GM12878 (cell line): ENCODE data around the gene CAMTA1. TPM values are rescaled to one million over a fixed set of nuclear protein-coding genes. Genes with fewer than 3 reads are reported as not detected.

Experiments used
- ATAC-seq: fragments of 200-7000 bp; cut with Tn5 transposase; 3 replicates; pipeline ENCODE4 v1.9.1; 2020; ENCODE audit warnings: mild to moderate bottlenecking, moderate library complexity
- BruUV-seq: library from RNA; stranded (reverse); fragments of 400-500 nt; replicated peaks from 2 replicates; lab custom pipeline; 2021; lab: Mats Ljungman, UMichigan
- CTCF ChIA-PET: fragments of 300-600 bp; sonication (Branson Sonifier 250); formaldehyde crosslinking; extraction: SDS; loops from one replicate; lab custom pipeline; 2021; ENCODE audit warnings: inconsistent platforms; lab: Yijun Ruan, JAX
- POLR2A ChIA-PET: fragments of 350-600 bp; formaldehyde crosslinking; extraction: SDS; loops from one replicate; lab custom pipeline; 2021; ENCODE audit warnings: inconsistent platforms; lab: Charles Lee
- RAD21 ChIA-PET: fragments of 300-600 bp; sonication (Branson Sonifier 250); formaldehyde crosslinking; loops from one replicate; lab custom pipeline; 2023; ENCODE audit warnings: antibody characterized with exemption; ENCODE audit not compliant: unreplicated experiment; lab: Charles Lee
- SMC1A ChIA-PET: fragments of 300-600 bp; sonication (Branson Sonifier 250); formaldehyde crosslinking; loops from one replicate; lab custom pipeline; 2023; ENCODE audit not compliant: unreplicated experiment, uncharacterized antibody; lab: Charles Lee
- DNase-seq: peaks from one replicate; pipeline ENCODE4 v3.0.0-alpha.2; 2011; ENCODE audit warnings: low read depth, low spot score
- FAIRE-seq: peaks from 3 replicates; lab custom pipeline; 2011; peaks lifted over from hg19 to GRCh38; lab: Jason Lieb, UNC
- H2AFZ ChIP-seq: 2 replicates; pipeline ENCODE4 v1.6.0; 2011; ENCODE audit warnings: low read depth, low read length, control low read depth; ENCODE audit not compliant: control insufficient read depth
- H3K27ac ChIP-seq: 2 replicates; pipeline ENCODE4 v1.5.1; 2011; ENCODE audit warnings: control low read depth; ENCODE audit not compliant: control insufficient read depth, insufficient read depth
- H3K27me3 ChIP-seq, 2 experiments: replicated peaks in 1 of 2; 2 replicates each; pipeline versions ENCODE4 v1.6.0 to v1.6.1; 2011; ENCODE audit warnings: low read length in 1 of 2; ENCODE audit not compliant: control insufficient read depth in 2 of 2, insufficient read depth in 2 of 2
- H3K36me3 ChIP-seq, 2 experiments: 2 replicates each; pipeline ENCODE4 v1.5.1; 2011; ENCODE audit warnings: low read length in 1 of 2; ENCODE audit not compliant: control insufficient read depth in 2 of 2, insufficient read depth in 2 of 2
- H3K4me1 ChIP-seq: 2 replicates; pipeline ENCODE4 v1.6.1; 2011; ENCODE audit warnings: mild to moderate bottlenecking, low read length, moderate library complexity, mixed read lengths; ENCODE audit not compliant: control insufficient read depth, insufficient read depth
- H3K4me2 ChIP-seq: 2 replicates; pipeline ENCODE4 v1.6.0; 2011; ENCODE audit warnings: control low read depth; ENCODE audit not compliant: control insufficient read depth, insufficient read depth
- H3K4me3 ChIP-seq: fragments of 200-600 bp; sonication (generic); 2 replicates; pipeline ENCODE4 v1.5.1; 2016
- H3K79me2 ChIP-seq: 2 replicates; pipeline ENCODE4 v1.6.0; 2011; ENCODE audit warnings: low read length; ENCODE audit not compliant: control insufficient read depth, insufficient read depth
- H3K9ac ChIP-seq: 2 replicates; pipeline ENCODE4 v1.8.0; 2011; ENCODE audit warnings: low read length, control low read depth, mixed read lengths; ENCODE audit not compliant: control insufficient read depth, insufficient read depth
- H3K9me3 ChIP-seq: replicated peaks from 3 replicates; pipeline ENCODE4 v1.5.1; 2011; ENCODE audit warnings: mild to moderate bottlenecking, low read length; ENCODE audit not compliant: control insufficient read depth, insufficient read depth
- H4K20me1 ChIP-seq: 2 replicates; pipeline ENCODE4 v1.6.0; 2011; ENCODE audit not compliant: control insufficient read depth, insufficient read depth
- CHD4 ChIP-seq: fragments of 200-600 bp; sonication (generic); IDR thresholded peaks from 2 replicates; pipeline ENCODE4 v1.6.1; 2016; ENCODE audit warnings: mild to moderate bottlenecking
- FOXK2 ChIP-seq: fragments of 450-650 bp; IDR thresholded peaks from 2 replicates; pipeline ENCODE4 v1.6.1; 2017; ENCODE audit warnings: mild to moderate bottlenecking, moderate library complexity
- GABPA ChIP-seq: IDR thresholded peaks from 2 replicates; pipeline ENCODE4 v1.6.1; 2014; ENCODE audit warnings: antibody characterized with exemption, low read depth, mild to moderate bottlenecking, inconsistent platforms
- JUND ChIP-seq: IDR thresholded peaks from 2 replicates; pipeline ENCODE4 v1.6.1; 2012; ENCODE audit warnings: low read depth, mild to moderate bottlenecking, low read length, improper control_type of control experiment, moderate library complexity
- MEF2B ChIP-seq: fragments of 450-650 bp; IDR thresholded peaks from 2 replicates; pipeline ENCODE4 v1.6.1; 2018; ENCODE audit warnings: mild to moderate bottlenecking, moderate library complexity; ENCODE audit not compliant: partially characterized antibody, poor library complexity, severe bottlenecking
- RBBP5 ChIP-seq: fragments of 200-600 bp; sonication (generic); conservative IDR thresholded peaks from 2 replicates; pipeline ENCODE4 v1.6.1; 2016
- SRF ChIP-seq, 2 experiments: IDR thresholded peaks; 2 replicates each; pipeline ENCODE4 v1.6.1; 2011; ENCODE audit warnings: low read depth in 2 of 2, low read length in 2 of 2, mild to moderate bottlenecking in 1 of 2, moderate library complexity in 1 of 2
- TCF12 ChIP-seq: IDR thresholded peaks from 2 replicates; pipeline ENCODE4 v1.6.1; 2011; ENCODE audit warnings: low read depth, mild to moderate bottlenecking, low read length
- TCF3 ChIP-seq: IDR thresholded peaks from 2 replicates; pipeline ENCODE4 v1.6.1; 2012; ENCODE audit warnings: low read depth, mild to moderate bottlenecking, low read length, borderline replicate concordance; ENCODE audit not compliant: insufficient read depth
- WGBS: methylation state at CpG from one replicate; pipeline ENCODE4 v1.1.6; 2016; ENCODE audit warnings: low lambda C conversion rate; ENCODE audit not compliant: insufficient replicate concordance, insufficient coverage; ENCODE audit errors: missing lambda C conversion rate; 5-methylcytosine and 5-hydroxymethylcytosine counted together
- in situ Hi-C: fragments of 300-500 bp; cut with MboI; formaldehyde crosslinking; loops from 9 replicates; pipeline ENCODE4 v1.14.3; 2018; ENCODE audit warnings: mixed read lengths
- intact Hi-C: fragments of 100-400 bp; cut with micrococcal nuclease; formaldehyde crosslinking; loops from one replicate; pipeline ENCODE4 v1.14.2; 2022; ENCODE audit not compliant: unreplicated experiment
- polyA plus RNA-seq, 11 experiments: library from polyadenylated mRNA; depleted of rRNA in 4 of 11; unstranded in 6 of 11; stranded (reverse) in 5 of 11; fragments of >200 nt; fragmentation: Nextera tagmentation in 4 of 11; fragmentation: Illumina TruSeq in 1 of 11; extraction: Ambion mirVana in 4 of 11; extraction: Trizol in 1 of 11; gene quantifications; 1 replicate in 1 of 11; 2 replicates in 10 of 11; pipeline versions ENCODE4 v1.2.1 to v1.2.3, GENCODE V29; 2011 to 2016; ENCODE audit warnings: inconsistent platforms in 2 of 11, missing spikeins in 2 of 11, low read depth in 1 of 11
- total RNA-seq, 4 experiments: library from RNA; depleted of rRNA in 3 of 4; stranded (reverse); fragments of >200 nt in 3 of 4; fragmentation: Illumina TruSeq in 1 of 4; extraction: Trizol in 1 of 4; gene quantifications; 2 replicates each; pipeline versions ENCODE4 v1.2.1 to v1.2.3, GENCODE V29; 2013 to 2021
- TF ChIP-seq, protein P1 (sequence below): fragments of 450-650 bp; IDR thresholded peaks from 2 replicates; pipeline ENCODE4 v1.6.1; 2017; ENCODE audit warnings: borderline replicate concordance
- TF ChIP-seq, protein P2 (sequence below): fragments of 450-650 bp; formaldehyde crosslinking; IDR thresholded peaks from 2 replicates; pipeline ENCODE4 v1.4.0; 2020; ENCODE audit warnings: mild to moderate bottlenecking, moderate library complexity
- TF ChIP-seq, protein P3 (sequence below): fragments of 450-650 bp; conservative IDR thresholded peaks from 2 replicates; pipeline ENCODE4 v1.6.1; 2017; ENCODE audit warnings: mild to moderate bottlenecking, moderate library complexity
- TF ChIP-seq, protein P4 (sequence below): fragments of 450-650 bp; IDR thresholded peaks from 2 replicates; pipeline ENCODE4 v1.6.1; 2017; ENCODE audit warnings: mild to moderate bottlenecking, low read depth, inconsistent platforms; ENCODE audit not compliant: poor library complexity, severe bottlenecking

CAMTA1 gene
- total and polyA plus RNA-seq, 10 of the 15 experiments (the other 5 are each of a cell fraction or from before 2014, with no cell fraction given), result 37.7 to 148 (median 76.4) TPM

DNA sequence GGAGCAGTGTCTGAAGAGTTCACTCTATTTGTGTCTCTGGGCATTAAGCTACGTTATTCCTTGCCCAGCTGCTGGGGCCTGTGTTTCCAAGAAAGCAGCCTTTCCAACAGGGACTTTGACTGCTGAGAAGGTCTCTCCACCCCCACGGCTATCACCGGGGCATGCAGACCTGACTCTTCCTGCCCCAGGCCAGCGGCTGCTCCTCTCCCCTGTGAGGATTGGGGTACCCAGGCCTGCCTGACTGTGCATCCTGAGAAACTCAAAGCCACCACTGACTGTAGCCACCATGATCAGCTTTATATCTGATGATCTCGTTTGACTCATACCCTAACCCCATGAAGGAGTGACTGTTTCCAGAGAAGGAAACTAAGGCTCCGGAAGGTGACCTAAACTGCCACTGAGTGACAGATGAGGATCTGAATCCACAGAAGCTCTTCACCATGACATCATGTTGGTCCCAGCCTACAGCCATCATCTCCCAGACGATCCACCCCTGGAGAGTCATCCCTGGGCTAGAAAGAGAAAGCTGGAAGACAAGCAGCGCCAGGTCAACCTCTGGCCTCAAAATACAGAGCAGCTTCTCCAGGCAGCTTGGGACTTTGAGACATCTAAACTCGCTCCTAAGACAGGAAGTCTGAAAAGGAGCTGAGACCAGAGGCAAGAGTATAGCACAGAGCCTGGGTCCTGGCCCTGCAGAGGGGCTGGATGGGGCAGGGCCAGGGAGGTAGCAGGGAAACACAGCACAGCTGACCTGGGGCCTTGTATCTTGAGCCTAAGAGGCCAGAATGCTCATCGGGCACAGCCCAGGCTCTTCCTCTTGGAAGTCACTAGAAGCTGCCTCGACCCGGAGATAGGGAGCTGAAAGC is 741.8 kb downstream of the CAMTA1 start:
- RAD21 ChIA-PET, result no interaction called here
- H2AFZ ChIP-seq, result no peak overlapping the region
- H4K20me1 ChIP-seq, result no peaks in the 10 kb centered on the region
- no peak for DNase-seq
- H3K9me3 ChIP-seq, result no peaks in the 10 kb centered on the region
- no peak for ATAC-seq
- H3K36me3 ChIP-seq, result no peaks in the 10 kb centered on the region
- H3K27ac ChIP-seq, result no peak overlapping the region
- intact Hi-C loops (no loop called here), in situ Hi-C loops (no loop called here)
- BruUV-seq, result no TSS peak
- no peaks in the 10 kb centered on the region for H3K79me2 ChIP-seq
- H3K27me3 ChIP-seq, result peaks cover 2 to 4% of the 10 kb centered on the region in 2 experiments; a peak in 2 of 4 replicates
- CTCF ChIA-PET, result no interaction called here
- POLR2A ChIA-PET, result no interaction called here
- H3K9ac ChIP-seq, result no peak overlapping the region
- no peak overlapping the region for H3K4me2 ChIP-seq
- SMC1A ChIA-PET, result no interaction called here
- WGBS, result 13% methylated on average over 12 of the region's 12 CpGs
- no peak for FAIRE-seq
- H3K4me1 ChIP-seq, result no peaks in the 10 kb centered on the region
- H3K4me3 ChIP-seq, result no peak overlapping the region
- TF ChIP-seq SRF (IDR thresholded peaks at IDR 0.05; ENCODE audit: low read depth in 2 of 2, low read length in 2 of 2) (no peak), MEF2B (no peak), FOXK2 (no peak), RBBP5 (no peak), JUND (no peak), CHD4 (no peak), TCF12 (no peak), GABPA (no peak), TCF3 (no peak)
- TF ChIP-seq, protein P1, sequence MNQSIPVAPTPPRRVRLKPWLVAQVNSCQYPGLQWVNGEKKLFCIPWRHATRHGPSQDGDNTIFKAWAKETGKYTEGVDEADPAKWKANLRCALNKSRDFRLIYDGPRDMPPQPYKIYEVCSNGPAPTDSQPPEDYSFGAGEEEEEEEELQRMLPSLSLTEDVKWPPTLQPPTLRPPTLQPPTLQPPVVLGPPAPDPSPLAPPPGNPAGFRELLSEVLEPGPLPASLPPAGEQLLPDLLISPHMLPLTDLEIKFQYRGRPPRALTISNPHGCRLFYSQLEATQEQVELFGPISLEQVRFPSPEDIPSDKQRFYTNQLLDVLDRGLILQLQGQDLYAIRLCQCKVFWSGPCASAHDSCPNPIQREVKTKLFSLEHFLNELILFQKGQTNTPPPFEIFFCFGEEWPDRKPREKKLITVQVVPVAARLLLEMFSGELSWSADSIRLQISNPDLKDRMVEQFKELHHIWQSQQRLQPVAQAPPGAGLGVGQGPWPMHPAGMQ, result no peak
- TF ChIP-seq, protein P2, sequence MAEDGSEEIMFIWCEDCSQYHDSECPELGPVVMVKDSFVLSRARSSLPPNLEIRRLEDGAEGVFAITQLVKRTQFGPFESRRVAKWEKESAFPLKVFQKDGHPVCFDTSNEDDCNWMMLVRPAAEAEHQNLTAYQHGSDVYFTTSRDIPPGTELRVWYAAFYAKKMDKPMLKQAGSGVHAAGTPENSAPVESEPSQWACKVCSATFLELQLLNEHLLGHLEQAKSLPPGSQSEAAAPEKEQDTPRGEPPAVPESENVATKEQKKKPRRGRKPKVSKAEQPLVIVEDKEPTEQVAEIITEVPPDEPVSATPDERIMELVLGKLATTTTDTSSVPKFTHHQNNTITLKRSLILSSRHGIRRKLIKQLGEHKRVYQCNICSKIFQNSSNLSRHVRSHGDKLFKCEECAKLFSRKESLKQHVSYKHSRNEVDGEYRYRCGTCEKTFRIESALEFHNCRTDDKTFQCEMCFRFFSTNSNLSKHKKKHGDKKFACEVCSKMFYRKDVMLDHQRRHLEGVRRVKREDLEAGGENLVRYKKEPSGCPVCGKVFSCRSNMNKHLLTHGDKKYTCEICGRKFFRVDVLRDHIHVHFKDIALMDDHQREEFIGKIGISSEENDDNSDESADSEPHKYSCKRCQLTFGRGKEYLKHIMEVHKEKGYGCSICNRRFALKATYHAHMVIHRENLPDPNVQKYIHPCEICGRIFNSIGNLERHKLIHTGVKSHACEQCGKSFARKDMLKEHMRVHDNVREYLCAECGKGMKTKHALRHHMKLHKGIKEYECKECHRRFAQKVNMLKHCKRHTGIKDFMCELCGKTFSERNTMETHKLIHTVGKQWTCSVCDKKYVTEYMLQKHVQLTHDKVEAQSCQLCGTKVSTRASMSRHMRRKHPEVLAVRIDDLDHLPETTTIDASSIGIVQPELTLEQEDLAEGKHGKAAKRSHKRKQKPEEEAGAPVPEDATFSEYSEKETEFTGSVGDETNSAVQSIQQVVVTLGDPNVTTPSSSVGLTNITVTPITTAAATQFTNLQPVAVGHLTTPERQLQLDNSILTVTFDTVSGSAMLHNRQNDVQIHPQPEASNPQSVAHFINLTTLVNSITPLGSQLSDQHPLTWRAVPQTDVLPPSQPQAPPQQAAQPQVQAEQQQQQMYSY (CRISPR knock-in tag), result no peak
- TF ChIP-seq, protein P3, sequence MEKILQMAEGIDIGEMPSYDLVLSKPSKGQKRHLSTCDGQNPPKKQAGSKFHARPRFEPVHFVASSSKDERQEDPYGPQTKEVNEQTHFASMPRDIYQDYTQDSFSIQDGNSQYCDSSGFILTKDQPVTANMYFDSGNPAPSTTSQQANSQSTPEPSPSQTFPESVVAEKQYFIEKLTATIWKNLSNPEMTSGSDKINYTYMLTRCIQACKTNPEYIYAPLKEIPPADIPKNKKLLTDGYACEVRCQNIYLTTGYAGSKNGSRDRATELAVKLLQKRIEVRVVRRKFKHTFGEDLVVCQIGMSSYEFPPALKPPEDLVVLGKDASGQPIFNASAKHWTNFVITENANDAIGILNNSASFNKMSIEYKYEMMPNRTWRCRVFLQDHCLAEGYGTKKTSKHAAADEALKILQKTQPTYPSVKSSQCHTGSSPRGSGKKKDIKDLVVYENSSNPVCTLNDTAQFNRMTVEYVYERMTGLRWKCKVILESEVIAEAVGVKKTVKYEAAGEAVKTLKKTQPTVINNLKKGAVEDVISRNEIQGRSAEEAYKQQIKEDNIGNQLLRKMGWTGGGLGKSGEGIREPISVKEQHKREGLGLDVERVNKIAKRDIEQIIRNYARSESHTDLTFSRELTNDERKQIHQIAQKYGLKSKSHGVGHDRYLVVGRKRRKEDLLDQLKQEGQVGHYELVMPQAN, result no peak
- TF ChIP-seq, protein P4, sequence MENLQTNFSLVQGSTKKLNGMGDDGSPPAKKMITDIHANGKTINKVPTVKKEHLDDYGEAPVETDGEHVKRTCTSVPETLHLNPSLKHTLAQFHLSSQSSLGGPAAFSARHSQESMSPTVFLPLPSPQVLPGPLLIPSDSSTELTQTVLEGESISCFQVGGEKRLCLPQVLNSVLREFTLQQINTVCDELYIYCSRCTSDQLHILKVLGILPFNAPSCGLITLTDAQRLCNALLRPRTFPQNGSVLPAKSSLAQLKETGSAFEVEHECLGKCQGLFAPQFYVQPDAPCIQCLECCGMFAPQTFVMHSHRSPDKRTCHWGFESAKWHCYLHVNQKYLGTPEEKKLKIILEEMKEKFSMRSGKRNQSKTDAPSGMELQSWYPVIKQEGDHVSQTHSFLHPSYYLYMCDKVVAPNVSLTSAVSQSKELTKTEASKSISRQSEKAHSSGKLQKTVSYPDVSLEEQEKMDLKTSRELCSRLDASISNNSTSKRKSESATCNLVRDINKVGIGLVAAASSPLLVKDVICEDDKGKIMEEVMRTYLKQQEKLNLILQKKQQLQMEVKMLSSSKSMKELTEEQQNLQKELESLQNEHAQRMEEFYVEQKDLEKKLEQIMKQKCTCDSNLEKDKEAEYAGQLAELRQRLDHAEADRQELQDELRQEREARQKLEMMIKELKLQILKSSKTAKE, result no peak
